GM21447 (cell line): ENCODE results near the gene MYH6.
"Not testable (repeated sequence)": the region's sequence is repeated elsewhere in the genome, so short reads cannot be mapped to it uniquely, and the experiment has no call there.

Source experiments
- ATAC-seq: cut with Tn5 transposase; IDR thresholded peaks from one replicate; pipeline ENCODE4 v1.9.1; 2021; ENCODE audit not compliant: unreplicated experiment

MYH6 gene

GRCh38 chr14:23415821-23416778 is 8.0 kb upstream of the MYH6 start:
- ATAC-seq, result no peak

- no peak for ATAC-seq
Observed at GRCh38 chr14:23414906-23415820, 7.1 kb upstream of the MYH6 start.

- no peak for ATAC-seq
Observed at GRCh38 chr14:23414254-23414653, 6.2 kb upstream of the MYH6 start.

- ATAC-seq, result no peak
Observed at GRCh38 chr14:23413681-23414080, 5.6 kb upstream of the MYH6 start.

GRCh38 chr14:23411563-23412525 is 3.8 kb upstream of the MYH6 start:
- no peak for ATAC-seq

GRCh38 chr14:23409966-23410635 is 2.0 kb upstream of the MYH6 start:
- ATAC-seq, result no peak

- no peak for ATAC-seq
Observed at GRCh38 chr14:23409475-23409874, 1.4 kb upstream of the MYH6 start.

- ATAC-seq, result no peak
Observed at GRCh38 chr14:23408307-23408630, 196 bp upstream of the MYH6 start.

GRCh38 chr14:23406725-23407355 is 1.2 kb downstream of the MYH6 start:
- no peak for ATAC-seq

- ATAC-seq, result no peak
Observed at GRCh38 chr14:23406244-23406643, 1.8 kb downstream of the MYH6 start.

GRCh38 chr14:23405516-23406025 is 2.5 kb downstream of the MYH6 start:
- ATAC-seq, result no peak

GRCh38 chr14:23405096-23405495 is 3.0 kb downstream of the MYH6 start:
- ATAC-seq, result no peak

GRCh38 chr14:23404331-23404900 is 3.7 kb downstream of the MYH6 start:
- ATAC-seq, result no peak

GRCh38 chr14:23403908-23404307 is 4.2 kb downstream of the MYH6 start:
- no peak for ATAC-seq

- no peak for ATAC-seq
Observed at GRCh38 chr14:23403139-23403438, 5.0 kb downstream of the MYH6 start.

GRCh38 chr14:23402296-23403138 is 5.6 kb downstream of the MYH6 start:
- no peak for ATAC-seq

GRCh38 chr14:23401291-23401690 is 6.8 kb downstream of the MYH6 start:
- ATAC-seq, result no peak

GRCh38 chr14:23400496-23401149 is 7.5 kb downstream of the MYH6 start:
- not testable (repeated sequence) for ATAC-seq
